SH-SY5Y (cell line): ENCODE data around the gene FA2H.

Experiments used
- GATA2 ChIP-seq: IDR thresholded peaks from 2 replicates; pipeline ENCODE4 v1.6.1; 2011; ENCODE audit warnings: mild to moderate bottlenecking, low read depth, low read length
- GATA3 ChIP-seq: IDR thresholded peaks from 2 replicates; pipeline ENCODE4 v1.6.1; 2011; ENCODE audit warnings: low read depth, mild to moderate bottlenecking, low read length, moderate library complexity

DNA sequence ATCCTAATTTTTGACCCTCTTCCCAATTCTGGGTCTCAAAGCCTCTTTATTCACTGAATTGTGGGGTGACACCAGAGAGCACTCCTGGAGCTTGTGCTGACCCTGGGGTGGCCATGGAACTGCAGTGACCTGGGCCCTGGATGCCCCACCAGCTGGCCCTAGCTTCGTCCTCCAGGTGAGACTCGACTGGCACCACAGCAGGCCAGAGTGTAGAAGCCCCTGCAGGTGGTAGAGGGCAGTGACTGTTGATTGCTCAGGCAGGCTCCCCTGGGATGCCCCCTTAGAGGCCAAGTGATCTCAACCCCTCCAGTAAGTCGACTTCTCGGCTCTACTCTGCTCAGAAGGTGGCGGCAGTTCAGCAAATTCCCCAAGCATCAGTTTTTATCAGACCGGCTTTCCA lies 6.4 kb downstream of the FA2H start:
- TF ChIP-seq GATA2 (no peak), GATA3 (no peak)
